Measurements from ENCODE around the gene PRRC1.
"Not testable (repeated sequence)": the region's sequence is repeated elsewhere in the genome, so short reads cannot be mapped to it uniquely, and the experiment has no call there.

Gene PRRC1

GRCh38 chr5:127517480-127518318 lies at the start of gene PRRC1:
PRRC1 (plus strand) TSS chr5:127517640; CDS start chr5:127523480, 5,840 bp downstream.
- no peak for DNase-seq (ENCODE audit: low read depth)

DNA sequence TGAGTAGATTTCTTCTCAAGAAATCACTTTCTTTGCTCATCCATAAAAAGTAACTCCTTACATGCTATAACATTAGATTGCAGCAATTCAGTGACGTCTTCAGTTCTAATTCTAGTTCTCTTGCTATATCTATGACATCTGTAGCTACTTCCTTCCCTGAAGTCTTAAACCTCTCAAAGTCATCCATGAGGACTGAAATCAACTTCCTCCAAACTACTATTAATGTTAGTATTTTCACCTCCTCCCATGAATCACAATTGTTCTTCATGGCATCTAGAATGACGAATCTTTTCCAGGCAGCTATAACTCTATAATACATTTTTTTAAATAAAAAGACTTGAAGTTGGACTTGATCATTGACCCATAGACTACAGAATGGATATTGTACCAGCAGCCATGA lies 46.2 kb upstream of the PRRC1 start:
- DNase-seq (ENCODE audit: low read depth) = no peak

GRCh38 chr5:127472700-127473099 lies 44.7 kb upstream of the PRRC1 start:
- DNase-seq (ENCODE audit: low read depth) = no peak

- DNase-seq (ENCODE audit: low read depth) = no peak
Observed at GRCh38 chr5:127486471-127486870, 31.0 kb upstream of the PRRC1 start.

DNA sequence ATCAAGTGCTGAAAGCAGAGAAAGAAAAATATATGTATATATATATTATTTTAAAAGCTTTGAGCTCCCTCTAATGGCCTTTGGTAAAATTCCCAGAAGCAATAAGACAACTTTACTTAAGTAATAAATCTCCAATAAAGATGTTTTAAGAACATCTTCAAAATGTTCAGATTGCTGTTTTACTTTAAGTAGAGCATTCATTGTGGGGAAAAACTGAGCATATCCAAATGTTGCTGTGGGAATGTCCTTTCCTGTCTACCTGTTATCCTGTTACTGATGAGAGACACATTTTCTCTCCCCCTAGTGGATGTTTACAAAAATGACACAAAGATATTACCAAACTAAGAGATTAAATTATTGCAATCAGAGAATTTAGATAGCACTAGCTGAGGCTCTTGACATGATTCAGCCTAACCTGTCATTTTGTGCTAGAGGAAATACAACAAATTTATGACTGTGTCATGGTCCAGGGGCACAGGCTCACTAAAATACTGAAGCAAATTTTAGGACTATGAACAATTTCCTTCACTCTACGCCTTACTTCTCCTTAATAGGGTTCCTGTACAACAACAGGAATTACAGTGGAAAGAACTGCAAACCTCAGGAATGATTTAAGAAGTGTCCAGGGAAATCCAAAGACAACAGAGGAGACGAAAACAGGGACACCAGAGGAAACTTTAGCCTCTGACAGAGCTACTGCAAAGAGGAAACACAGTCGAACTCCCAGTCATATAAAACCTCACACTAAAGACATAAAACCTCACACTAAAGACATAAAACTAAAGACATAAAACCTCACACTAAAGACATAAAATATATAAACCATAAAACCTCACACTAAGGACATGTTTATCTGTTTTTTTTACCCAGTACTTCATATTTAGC lies 24.3 kb upstream of the PRRC1 start:
- DNase-seq (ENCODE audit: low read depth) = no peak

DNA sequence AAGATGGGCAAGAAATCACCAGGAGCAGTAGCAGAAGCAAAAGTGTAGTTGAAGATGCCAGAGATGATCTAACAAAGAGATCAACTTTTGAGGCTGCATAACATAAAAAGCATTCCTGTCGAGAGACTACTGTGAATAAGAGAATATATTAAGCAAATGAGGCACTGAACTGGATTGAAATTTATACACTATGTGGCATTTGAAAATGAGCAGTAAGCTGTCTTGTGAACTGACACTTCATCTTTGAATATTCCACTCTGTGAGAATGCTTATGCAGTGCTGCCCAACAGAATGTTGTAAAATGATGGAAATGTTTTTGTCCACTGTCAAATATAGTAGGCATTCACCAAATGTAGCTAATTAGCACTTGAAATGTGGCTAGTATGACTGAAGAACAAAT lies 18.9 kb upstream of the PRRC1 start:
- no peak for DNase-seq (ENCODE audit: low read depth)

DNA sequence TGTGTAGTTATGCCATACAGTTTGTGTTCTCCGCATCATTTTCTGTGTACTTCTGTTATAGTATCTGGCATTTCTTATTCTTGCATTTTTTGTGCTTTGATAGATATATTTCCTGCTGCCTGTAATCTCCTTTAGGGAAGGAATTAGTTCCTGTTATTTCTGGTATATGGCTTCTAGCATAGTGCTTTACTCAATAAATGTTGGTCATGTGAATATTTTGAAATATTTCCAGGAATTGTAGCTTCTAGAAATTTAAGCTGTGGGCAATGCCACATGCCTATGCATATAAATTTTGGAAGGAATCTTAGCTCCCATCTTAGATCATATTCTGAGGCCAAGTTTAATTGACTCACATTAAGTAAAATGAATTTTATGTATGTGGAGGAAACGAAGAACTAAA lies 11.5 kb upstream of the PRRC1 start:
- DNase-seq (ENCODE audit: low read depth) = no peak

DNA sequence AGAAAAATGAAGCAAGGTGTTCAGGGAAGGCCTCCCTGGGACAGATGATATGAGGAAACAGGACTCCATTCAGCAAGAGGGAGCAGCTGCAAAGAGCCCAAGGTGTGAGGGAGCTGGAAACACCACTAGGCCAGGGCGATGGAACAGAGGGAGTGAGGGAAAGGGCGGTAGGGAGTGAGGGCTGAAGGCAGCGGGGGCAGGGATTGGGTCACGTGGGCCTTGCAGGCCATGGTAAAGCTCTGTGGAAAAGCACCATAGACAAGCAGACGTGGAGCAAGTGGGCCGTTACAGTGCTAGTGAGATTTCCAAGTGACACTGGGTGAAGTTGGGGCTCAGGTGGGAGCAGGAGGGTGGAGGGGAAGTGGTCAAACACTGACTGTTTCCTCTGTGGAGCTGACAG lies 10.8 kb upstream of the PRRC1 start:
- no peak for DNase-seq (ENCODE audit: low read depth)

- no peak for DNase-seq (ENCODE audit: low read depth)
Observed at GRCh38 chr5:127508644-127509373, 8.6 kb upstream of the PRRC1 start.

GRCh38 chr5:127513408-127513970 lies 4.0 kb upstream of the PRRC1 start:
- DNase-seq (ENCODE audit: low read depth) = no peak

DNA sequence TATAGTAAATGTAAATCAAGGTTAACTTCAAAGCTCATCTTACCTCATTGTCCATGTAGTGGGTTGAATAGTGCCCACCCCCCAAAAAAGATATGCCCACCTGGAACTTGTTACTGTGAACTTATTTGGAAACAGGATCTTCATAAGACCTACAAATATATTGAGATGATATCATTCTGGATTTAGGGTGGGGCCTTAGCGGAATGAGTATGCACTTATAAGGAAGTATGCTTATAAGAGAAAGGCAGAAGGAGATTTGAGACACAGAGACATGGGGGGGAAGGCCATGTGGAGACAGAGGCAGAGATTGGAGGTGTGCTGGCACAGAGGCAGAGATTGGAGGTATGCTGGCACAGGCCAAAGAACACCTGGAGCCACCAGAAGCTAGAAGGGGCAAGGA lies 2.6 kb upstream of the PRRC1 start:
- no peak for DNase-seq (ENCODE audit: low read depth)

DNA sequence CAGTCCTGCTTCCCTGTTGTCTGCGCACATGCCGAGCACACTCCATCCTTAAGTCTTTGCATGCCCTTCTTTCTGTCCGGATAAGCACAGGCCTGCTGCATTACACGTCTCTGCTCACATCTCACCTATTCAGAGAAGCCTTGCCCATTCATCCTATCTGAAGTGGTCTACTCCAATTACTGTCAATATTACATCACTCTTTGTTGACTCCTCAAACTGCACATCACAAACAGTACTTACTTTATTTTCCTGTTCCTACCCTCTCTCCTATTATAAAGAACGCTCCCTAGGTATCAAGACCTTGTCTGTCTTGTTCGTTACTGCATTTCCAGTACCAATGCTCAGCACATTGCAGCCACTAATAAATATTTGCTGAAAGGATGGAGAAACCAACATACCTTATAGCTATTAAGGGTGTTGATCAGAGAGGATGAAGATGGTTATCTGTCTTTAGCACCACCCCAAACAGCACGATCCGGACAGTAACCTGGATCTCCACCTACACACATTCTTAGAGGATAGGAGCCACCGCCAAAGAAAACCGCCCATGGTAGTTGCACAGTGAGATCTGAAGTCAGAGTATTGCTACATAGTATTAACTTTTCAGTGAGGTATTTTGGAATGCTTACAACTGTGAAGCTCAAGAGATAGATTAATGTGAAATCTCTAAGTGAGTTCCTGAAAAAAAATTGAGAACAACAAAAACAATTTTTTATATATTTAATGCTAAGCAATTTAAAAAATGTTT lies 1.6 kb upstream of the PRRC1 start:
- no peak for DNase-seq (ENCODE audit: low read depth)

DNA sequence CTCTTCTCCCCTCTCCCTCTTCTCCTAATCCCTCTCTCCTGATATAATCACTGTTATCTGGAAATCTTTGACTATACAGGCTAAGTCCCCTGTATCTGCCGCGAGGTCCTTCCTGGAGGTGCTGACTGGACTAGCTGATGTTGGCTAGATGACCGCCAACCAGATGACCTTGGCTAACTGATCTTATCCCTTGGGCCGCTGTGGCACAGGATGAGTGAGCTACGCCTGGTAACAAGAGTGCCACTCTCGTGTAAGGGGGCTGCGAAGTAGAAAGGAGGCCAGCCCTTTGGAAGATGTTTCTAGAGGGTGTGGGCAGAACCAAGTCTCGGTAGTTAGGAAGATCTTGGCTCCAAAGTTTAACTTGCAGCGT lies 345 bp upstream of the PRRC1 start:
- DNase-seq (ENCODE audit: low read depth) = no peak

DNA sequence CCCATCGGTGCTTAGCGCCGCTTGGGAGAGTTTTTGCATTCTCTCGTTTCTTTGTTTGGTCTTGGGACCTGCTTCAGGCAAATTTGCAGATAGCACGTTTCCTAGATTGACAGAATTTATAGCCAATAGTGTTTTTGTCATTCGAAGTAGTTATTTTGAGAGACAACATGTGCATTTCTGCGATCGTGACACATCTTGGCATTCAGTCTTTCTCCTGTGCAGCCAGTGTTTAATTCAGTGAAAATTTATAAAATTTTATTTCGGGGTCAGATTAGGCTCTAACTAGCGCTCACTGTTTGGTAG lies 830 bp downstream of the PRRC1 start:
- no peak for DNase-seq (ENCODE audit: low read depth)

DNA sequence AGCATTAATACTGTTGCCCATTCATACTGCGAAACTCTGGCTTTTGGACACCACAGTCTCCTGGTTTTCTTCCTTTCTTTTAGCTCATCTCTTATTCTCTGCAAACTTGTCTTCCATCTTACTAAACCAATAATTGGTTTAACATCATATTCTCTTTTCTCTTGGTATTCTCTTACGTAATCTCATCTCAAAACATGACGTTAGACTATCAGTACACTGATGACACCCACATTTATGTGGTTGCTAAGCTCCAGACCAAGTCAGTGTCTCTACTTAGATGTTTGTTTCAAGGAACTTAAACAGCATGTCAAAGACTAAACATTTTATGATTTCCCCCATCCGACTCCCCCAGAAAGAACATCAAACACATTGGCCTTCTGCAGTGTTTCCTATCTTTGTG lies 2.1 kb downstream of the PRRC1 start:
- no peak for DNase-seq (ENCODE audit: low read depth)

DNA sequence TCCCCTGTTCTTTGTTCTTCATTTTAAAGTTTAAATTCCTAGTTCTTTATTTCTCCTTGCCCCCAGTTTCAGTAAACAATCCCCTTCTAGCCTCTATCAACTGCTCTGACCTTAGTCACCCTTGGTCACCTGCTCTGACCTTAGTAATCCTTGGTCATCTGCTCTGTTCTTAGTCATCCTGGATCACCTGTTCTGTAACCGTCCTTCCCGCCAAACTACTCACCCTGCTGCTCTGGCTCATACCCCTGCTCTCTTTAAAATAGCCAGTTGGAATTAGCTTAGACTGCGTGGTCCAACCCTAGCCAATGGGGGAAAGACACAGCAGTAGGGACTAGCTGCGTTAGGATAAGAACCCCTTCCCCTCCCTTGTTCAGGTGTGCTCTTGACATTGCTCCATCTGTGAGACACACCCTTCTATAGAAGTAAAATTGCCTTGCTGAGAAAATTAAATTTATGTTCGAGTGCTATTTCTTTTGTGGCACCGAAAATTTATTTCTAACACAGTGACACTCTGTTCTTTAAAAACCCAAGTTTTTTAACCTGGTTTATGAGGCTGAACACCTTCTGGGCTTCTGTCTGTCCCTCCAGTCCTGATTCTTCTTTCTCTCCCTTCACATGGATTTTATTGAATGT lies 3.8 kb downstream of the PRRC1 start:
- DNase-seq (ENCODE audit: low read depth) = no peak

- no peak for DNase-seq (ENCODE audit: low read depth)
Observed at GRCh38 chr5:127525181-127525580, 7.7 kb downstream of the PRRC1 start.

GRCh38 chr5:127529904-127530682 lies 12.7 kb downstream of the PRRC1 start:
- DNase-seq (ENCODE audit: low read depth) = no peak

DNA sequence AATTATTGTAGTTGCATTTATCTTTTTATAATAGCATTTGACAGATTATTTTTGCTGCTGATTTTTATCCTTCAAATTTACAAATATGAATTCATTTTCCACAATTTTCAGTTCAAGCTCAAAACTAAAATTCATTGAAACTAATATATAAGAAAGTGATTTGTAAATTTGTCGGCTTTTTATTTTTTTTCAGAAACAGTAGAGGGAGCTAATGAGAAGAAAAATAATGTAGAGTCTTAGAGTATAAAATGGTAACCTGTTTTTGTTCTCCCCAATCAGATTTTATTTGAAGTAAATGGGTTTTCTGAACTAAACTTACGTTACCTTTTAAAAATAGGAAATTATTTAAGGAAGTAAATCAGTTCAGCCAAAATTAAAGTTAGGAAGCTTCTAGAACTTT lies 19.2 kb downstream of the PRRC1 start:
- DNase-seq (ENCODE audit: low read depth) = no peak

- DNase-seq (ENCODE audit: low read depth) = not testable (repeated sequence)
Observed at GRCh38 chr5:127540553-127540952, 23.1 kb downstream of the PRRC1 start.
